ENCODE results near the gene ZNF630. TPM values are rescaled to one million over a fixed set of nuclear protein-coding genes. Genes with fewer than 3 reads are reported as not detected.
"Not testable (repeated sequence)": the region's sequence is repeated elsewhere in the genome, so short reads cannot be mapped to it uniquely, and the experiment has no call there.

The ZNF630 gene
- total RNA-seq, 1 experiment from 2014 or later: 2.4 TPM

DNA sequence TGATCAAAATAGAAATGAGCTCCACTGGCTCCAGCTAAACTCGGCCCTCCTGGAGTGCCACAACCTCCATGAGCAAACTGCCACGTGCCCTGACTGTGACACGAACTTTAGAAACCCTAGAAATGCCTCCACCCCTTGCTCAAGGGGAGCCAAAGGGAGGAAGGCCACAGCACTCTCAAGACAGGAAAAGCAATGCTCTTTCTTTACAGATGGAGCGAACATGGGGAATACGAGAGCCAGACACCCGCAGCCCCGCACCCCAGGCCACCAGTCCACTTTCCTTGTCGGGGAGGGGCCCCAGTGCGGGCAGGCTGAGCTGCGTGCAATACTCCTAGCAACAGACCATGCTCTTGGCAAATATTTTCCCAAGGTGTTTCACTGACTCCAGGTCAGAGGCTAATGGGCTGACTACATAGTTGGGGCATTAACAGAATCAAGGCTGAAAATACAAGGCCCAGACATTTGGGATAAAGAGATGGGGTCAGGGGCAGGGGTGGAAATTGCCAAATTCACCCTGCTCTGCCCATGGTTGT lies 40.7 kb downstream of the ZNF630 start:
- not testable (repeated sequence) for DNase-seq (ENCODE audit: extremely low read depth, low read depth)

DNA sequence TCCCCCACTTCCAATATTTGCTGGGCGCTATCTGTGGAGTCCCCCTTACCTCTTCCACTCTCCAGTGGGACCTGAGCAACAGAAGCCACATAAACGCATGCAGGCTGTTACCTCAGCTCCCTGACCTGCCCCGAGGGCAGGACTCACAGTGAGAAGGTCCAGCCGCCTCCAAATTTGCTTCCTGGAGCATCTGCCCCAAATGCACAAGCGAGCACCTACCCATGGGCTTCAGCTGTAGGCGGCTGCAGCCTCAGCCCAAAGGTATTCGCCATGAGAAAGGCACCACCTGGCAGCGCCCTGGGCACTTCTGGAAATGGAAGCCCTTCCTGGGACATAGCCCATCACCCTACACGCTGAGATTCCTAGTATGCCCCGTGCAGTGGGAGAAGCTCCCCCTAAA lies 41.2 kb downstream of the ZNF630 start:
- DNase-seq (ENCODE audit: extremely low read depth, low read depth): no peak

DNA sequence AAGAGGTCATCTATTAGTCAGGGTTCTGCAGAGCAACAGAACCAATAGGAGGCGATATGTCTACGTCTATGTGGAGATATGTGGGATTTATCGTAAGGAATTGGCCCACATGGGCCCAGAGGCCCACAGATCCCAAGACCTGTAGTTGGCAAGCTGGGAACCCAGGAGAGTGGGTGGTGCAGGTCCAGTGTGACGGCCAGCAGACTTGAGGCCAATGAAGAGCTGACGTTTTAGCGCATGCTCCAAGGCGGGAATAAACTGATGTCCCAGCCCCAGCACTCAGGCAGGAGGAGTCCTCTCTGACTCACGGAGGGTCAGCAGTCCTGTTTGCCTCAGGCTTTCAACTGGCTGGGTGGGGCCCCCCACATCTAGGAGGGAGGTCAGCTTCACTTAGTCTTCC lies 43.3 kb downstream of the ZNF630 start:
- no peak for DNase-seq (ENCODE audit: extremely low read depth, low read depth)

DNA sequence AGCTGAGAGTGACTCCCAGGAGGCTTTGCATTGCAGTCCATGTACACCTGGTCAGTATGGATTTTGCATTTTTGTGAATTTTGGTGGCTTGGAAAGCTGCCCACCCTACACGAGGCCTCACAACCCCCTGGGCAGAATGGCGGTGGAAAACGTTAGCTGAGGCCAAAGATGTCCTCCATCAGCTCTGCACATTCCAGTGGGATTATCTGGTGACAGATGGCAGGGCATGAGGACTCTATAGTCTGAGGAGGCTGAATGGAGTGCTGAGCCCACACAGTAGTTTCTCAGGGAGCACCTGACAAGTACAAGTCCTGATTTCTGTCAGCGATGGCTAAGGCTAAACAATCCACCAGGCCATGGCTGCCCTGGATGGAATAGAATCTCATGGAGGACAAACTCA lies 43.9 kb downstream of the ZNF630 start:
- not testable (repeated sequence) for DNase-seq (ENCODE audit: extremely low read depth, low read depth)

DNA sequence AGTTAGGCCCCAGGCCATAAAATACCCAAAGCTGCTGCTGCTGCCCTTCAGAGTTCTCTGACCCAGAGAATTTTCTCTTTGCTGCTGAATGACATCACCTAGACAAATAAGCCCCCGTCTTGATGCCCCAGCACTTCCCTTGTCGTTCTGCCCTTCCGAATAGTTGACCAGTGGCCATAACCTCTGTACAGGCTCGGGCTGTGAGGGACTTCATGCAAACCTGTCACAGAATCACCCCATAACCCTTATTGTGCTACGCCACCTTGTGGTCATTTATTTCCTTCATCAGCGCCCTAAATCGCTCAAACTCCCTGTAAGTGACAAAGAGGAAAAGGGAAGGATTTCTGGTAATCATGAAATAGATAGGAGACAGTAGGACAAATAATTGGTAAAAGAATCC lies 45.9 kb downstream of the ZNF630 start:
- peak; percentile 70 for DNase-seq (ENCODE audit: extremely low read depth, low read depth)

DNA sequence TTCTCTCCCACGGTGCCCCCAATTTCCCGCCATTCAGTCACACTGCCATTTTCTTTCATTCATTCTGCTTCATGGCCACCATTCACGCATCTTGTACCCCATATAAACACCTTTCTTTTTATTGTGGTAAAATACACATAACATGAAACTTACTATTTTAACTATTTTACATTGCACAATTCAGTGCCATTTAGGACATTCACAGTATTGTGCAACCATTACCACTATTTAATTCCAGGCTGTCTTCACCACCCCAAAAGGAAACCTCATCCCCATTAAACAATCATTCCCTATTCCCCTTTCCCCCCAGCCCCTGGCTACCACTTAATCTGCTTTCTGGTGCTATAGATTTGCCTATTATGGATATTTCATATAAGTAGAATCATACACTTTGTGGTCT lies 48.7 kb downstream of the ZNF630 start:
- no peak for DNase-seq (ENCODE audit: extremely low read depth, low read depth)

DNA sequence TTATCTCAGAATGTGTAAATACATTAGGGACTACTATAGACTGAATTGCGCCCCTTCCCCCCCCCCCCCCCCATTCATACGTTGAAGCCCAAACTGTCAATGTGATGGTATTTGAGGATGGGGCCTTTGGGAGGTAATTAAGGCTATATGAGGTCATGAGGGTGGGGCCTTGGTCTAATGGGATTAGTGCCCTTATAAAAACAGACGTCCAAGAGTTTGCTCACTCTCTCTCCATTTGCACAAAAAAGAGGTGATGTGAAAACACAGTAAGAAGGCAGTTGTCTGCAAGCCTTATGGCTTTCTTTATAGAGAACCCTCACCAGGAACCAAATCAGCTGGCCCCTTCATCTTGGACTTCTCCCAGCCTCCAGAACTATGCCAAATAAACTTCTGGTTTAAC lies 49.3 kb downstream of the ZNF630 start:
- no peak for DNase-seq (ENCODE audit: extremely low read depth, low read depth)

DNA sequence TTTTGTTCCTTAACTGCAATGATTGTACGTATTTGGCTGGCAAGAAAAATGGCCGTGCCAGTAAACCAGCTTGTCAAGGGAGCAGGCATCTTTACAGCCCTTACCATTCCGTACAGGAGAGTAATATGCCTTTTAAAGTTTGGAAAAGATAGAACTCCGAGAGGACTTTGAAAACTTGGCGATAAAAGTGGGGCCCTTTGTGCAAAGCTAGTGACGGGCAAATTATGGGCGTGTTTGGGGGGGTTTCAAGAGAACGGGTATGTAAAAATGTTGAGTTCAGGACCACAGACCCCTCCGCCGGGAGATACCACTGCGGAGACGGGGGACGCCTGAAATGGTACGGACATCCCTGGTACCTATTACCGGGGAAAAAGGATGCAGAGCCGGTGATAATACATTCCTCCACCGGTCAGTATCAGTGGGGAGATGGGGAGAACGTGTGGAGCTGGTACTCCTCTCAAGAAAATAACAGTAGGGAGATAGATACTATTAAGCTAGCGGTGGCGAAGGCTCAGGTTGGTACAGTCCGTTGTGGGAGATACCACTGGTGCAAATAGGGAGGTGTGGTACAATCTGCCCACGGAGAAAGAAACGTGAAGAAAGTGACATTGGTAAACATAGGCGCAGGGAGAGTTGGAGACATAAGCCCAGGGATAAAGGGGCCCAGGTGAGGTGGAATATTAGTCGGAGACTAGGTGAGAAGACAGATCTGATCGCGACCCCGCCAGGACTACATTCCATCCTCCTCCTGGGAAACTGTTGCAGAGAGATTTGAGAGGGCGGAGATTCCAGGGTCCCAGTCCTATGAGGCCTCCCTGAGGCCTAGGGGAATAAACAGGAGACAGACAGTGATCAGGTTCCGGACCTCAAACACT lies 50.2 kb downstream of the ZNF630 start:
- peak; percentile 68 for DNase-seq (ENCODE audit: extremely low read depth, low read depth)

DNA sequence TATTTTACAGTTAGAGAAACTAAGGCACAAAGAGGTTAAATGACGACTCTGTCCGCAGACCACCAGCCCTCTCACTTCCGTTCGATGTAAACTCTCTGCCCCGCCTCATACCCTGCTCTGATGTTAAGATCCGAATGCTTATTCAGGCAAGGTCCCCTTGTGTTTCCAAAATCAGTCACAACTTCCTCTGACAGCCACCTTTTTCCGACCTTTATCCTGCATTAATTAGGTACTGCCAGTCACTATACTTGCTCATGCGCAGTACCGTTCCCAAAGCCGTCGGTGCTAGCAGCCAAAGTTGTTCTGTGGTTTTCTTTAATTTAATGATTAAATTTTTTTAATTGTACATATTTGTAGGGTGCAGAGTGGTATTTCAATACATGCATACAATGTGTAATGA lies 51.0 kb downstream of the ZNF630 start:
- DNase-seq (ENCODE audit: extremely low read depth, low read depth): not testable (repeated sequence)

DNA sequence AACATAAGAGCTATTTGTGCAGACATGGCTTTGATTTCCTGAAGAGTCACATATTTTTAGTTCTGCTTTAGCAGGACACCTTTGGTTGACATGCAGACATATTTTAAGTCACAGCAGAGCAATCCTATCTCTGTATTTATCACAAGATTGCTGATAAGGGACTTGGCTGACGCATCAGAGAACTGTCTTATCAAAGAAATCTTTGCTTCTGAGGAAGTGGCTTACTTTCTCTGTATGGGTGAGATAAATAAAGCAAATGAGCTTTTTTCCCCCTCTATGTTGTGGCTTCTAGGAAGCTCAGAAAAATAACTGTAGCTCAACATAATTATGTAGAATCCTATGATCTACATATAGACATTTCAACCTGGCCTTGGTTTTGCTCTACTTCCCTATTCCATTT lies 51.5 kb downstream of the ZNF630 start:
- DNase-seq (ENCODE audit: extremely low read depth, low read depth): not testable (repeated sequence)

DNA sequence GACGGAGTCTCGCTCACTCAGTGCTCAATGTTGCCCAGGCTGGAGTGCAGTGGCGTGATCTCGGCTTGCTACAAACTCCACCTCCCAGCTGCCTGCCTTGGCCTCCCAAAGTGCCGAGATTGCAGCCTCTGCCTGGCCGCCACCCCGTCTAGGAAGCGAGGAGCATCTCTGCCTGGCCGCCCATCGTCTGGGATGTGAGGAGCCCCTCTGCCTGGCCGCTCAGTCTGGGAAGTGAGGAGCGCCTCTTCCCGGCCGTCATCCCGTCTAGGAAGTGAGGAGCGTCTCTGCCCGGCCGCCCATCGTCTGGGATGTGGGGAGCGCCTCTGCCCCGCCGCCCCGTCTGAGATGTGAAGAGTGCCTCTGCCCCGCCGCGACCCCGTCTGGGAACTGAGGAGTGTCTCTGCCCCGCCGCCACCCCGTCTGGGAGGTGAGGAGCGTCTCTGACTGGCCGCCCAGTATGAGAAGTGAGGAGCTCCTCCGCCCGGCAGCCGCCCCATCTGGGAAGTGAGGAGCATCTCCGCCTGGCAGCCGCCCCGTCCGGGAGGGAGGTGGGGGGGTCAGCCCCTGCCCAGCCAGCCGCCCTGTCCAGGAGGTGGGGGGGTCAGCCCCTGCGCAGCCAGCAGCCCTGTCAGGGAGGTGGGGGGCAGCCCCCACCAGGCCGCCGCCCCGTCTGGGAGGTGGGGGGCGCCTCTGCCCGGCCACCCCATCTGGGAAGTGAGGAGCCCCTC lies 54.7 kb downstream of the ZNF630 start:
- not testable (repeated sequence) for DNase-seq (ENCODE audit: extremely low read depth, low read depth)

DNA sequence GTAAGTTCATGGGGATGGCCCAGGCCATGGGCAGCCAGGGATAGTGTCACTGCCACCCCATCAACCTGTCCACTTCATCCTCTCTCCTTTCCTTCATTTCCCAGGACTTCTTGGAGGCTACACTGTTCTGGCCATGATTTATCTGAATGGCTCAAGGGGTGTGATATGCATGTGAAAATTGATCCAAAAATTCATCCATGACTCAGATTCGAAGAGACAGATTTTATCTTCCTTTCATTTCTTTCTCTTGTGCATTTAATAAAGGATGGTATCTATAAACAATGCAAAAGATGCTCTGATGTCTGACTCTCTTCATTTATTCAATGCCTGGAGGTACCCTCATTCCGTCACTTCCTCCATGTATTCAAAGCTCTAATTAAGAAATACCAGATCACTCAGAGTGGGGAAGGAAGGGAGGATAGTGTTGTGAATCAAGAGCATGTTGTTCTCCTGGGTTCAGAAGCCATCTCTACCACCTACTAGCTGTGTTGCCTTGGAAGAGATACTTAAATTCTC lies 61.9 kb downstream of the ZNF630 start:
- DNase-seq (ENCODE audit: extremely low read depth, low read depth): not testable (repeated sequence)

Other genes with a start within 250 kb of the ZNF630 start
- 6.5 and 8.1 TPM in 2 replicates for gene ZNF81, start 234.7 kb downstream of the ZNF630 start, total RNA-seq (2014; rRNA removed; shearing (Covaris generic))
- 4.4 and 6.6 TPM in 2 replicates for gene ZNF182, start 67.7 kb downstream of the ZNF630 start, total RNA-seq (2014; rRNA removed; shearing (Covaris generic))
- gene SPACA5, start 64.7 kb downstream of the ZNF630 start, total RNA-seq (2014; rRNA removed; shearing (Covaris generic)): not detected in 2 replicates
- gene SPACA5B, start 59.0 kb upstream of the ZNF630 start, total RNA-seq (2014; rRNA removed; shearing (Covaris generic)): not detected in 2 replicates
- not detected in 2 replicates for gene SSX5, start 125.2 kb upstream of the ZNF630 start, total RNA-seq (2014; rRNA removed; shearing (Covaris generic))
- not detected in 2 replicates for gene SSX1, start 183.8 kb upstream of the ZNF630 start, total RNA-seq (2014; rRNA removed; shearing (Covaris generic))